ENCODE measurements around the gene C1QA. TPM values are rescaled to one million over a fixed set of nuclear protein-coding genes. Genes with fewer than 3 reads are reported as not detected.

Gene C1QA
- polyA plus RNA-seq, 1 donor (not counting 4 experiments of a cell fraction or from before 2014, with no cell fraction given), result not detected

GRCh38 chr1:22636927-22637326, 499 bp downstream of the C1QA start:
- H3K4me3 ChIP-seq (ENCODE audit: control insufficient read depth in 2 of 3, extremely low read depth in 1 of 3, insufficient read depth in 2 of 3, low read depth in 1 of 3, low read length in 3 of 3), result no peak overlapping the region
- no peak overlapping the region for H3K27ac ChIP-seq (ENCODE audit: control insufficient read depth, insufficient read depth, low read length)
- FAIRE-seq (no peak), DNase-seq (ENCODE audit: low read depth, low spot score) (no peak)
- no peak overlapping the region for H2AFZ ChIP-seq (ENCODE audit: control insufficient read depth, low read length)
- no peaks in the 10 kb centered on the region for H3K9me1 ChIP-seq (ENCODE audit: control insufficient read depth, extremely low read depth, insufficient read depth, low read length)
- H3K27me3 ChIP-seq (ENCODE audit: control insufficient read depth, extremely low read depth, insufficient read depth, low read length), result no peaks in the 10 kb centered on the region
- dilution Hi-C loops (cut with MboI; ENCODE audit: extremely low pct_ligation_motif_present, low sequenced_read_pairs), result no loop called here
- no peak overlapping the region for H3K4me2 ChIP-seq (ENCODE audit: control insufficient read depth, extremely low read depth, insufficient read depth, low read depth, low read length)
- TF ChIP-seq EZH2 (IDR thresholded peaks at IDR 0.05; ENCODE audit: low read length) (no peak), CTCF (optimal IDR thresholded peaks at IDR 0.05 in 1 of 3, IDR thresholded peaks at IDR 0.05 in 1 of 3, conservative IDR thresholded peaks at IDR 0.05 in 1 of 3; ENCODE audit: extremely low read depth in 1 of 3, insufficient read depth in 2 of 3, low read length in 3 of 3) (no peak)
- H3K9me3 ChIP-seq (ENCODE audit: control insufficient read depth, low read depth, low read length), result no peaks in the 10 kb centered on the region
- no peaks in the 10 kb centered on the region for H3K79me2 ChIP-seq (ENCODE audit: control insufficient read depth, insufficient read depth, low read length)
- no peaks in the 10 kb centered on the region for H3K36me3 ChIP-seq (ENCODE audit: control insufficient read depth in 2 of 2, extremely low read depth in 1 of 2, insufficient read depth in 2 of 2, low read length in 2 of 2)
- H4K20me1 ChIP-seq (ENCODE audit: control insufficient read depth, extremely low read depth, insufficient read depth, low read length), result no peaks in the 10 kb centered on the region
- H3K9ac ChIP-seq (ENCODE audit: control insufficient read depth, extremely low read depth, insufficient read depth, low read length), result no peak overlapping the region
- H3K4me1 ChIP-seq (ENCODE audit: control insufficient read depth, extremely low read depth, insufficient read depth, low read length), result no peaks in the 10 kb centered on the region

GRCh38 chr1:22637907-22638445, 1.5 kb downstream of the C1QA start:
- Histone ChIP-seq H3K27me3 (ENCODE audit: control insufficient read depth, extremely low read depth, insufficient read depth, low read length) (no peaks in the 10 kb centered on the region), H3K9ac (ENCODE audit: control insufficient read depth, extremely low read depth, insufficient read depth, low read length) (no peak overlapping the region), H3K4me3 (ENCODE audit: control insufficient read depth in 2 of 3, extremely low read depth in 1 of 3, insufficient read depth in 2 of 3, low read depth in 1 of 3, low read length in 3 of 3) (no peak overlapping the region), H3K9me1 (ENCODE audit: control insufficient read depth, extremely low read depth, insufficient read depth, low read length) (no peaks in the 10 kb centered on the region), H3K9me3 (ENCODE audit: control insufficient read depth, low read depth, low read length) (no peaks in the 10 kb centered on the region), H4K20me1 (ENCODE audit: control insufficient read depth, extremely low read depth, insufficient read depth, low read length) (peaks cover 3% of the 10 kb centered on the region), H2AFZ (ENCODE audit: control insufficient read depth, low read length) (no peak overlapping the region), H3K4me1 (ENCODE audit: control insufficient read depth, extremely low read depth, insufficient read depth, low read length) (no peaks in the 10 kb centered on the region), H3K27ac (ENCODE audit: control insufficient read depth, insufficient read depth, low read length) (no peak overlapping the region), H3K4me2 (ENCODE audit: control insufficient read depth, extremely low read depth, insufficient read depth, low read depth, low read length) (no peak overlapping the region), H3K36me3 (ENCODE audit: control insufficient read depth in 2 of 2, extremely low read depth in 1 of 2, insufficient read depth in 2 of 2, low read length in 2 of 2) (no peaks in the 10 kb centered on the region), H3K79me2 (ENCODE audit: control insufficient read depth, insufficient read depth, low read length) (no peaks in the 10 kb centered on the region)
- DNase-seq (ENCODE audit: low read depth, low spot score), result no peak
- FAIRE-seq, result no peak
- dilution Hi-C loops (cut with MboI; ENCODE audit: extremely low pct_ligation_motif_present, low sequenced_read_pairs), result no loop called here
- no peak for TF ChIP-seq EZH2 (IDR thresholded peaks at IDR 0.05; ENCODE audit: low read length)
- TF ChIP-seq CTCF (optimal IDR thresholded peaks at IDR 0.05 in 1 of 3, IDR thresholded peaks at IDR 0.05 in 1 of 3, conservative IDR thresholded peaks at IDR 0.05 in 1 of 3; ENCODE audit: extremely low read depth in 1 of 3, insufficient read depth in 2 of 3, low read length in 3 of 3), result no peak

Measured in keratinocyte (primary cell).